ENCODE data around the gene ATM. TPM values are rescaled to one million over a fixed set of nuclear protein-coding genes. Genes with fewer than 3 reads are reported as not detected.
"Not testable (repeated sequence)": the region's sequence is repeated elsewhere in the genome, so short reads cannot be mapped to it uniquely, and the experiment has no call there.

Gene ATM
- total RNA-seq, 1 donor from 2014 or later, result 78.4 TPM

DNA sequence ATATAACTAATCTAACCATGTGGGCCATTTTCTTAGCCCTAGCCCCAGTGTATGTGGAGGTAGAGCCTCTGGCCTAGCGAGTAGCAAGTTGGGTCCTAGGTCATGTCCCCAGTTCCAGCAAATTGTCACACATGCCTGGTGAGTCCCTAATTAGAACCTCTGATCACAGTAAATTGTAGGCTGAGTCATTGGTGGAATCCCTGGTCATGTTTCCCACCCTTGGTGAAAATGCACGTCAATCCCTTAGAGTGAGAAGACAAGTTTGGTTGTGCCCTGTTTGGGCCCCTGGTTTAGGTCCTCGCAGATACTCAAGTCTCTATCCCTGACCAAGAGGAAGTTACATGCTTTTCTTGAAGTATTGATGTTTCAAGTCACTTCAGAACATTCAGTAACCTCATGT, 46.7 kb downstream of the ATM start:
- TF ChIP-seq, protein P1, sequence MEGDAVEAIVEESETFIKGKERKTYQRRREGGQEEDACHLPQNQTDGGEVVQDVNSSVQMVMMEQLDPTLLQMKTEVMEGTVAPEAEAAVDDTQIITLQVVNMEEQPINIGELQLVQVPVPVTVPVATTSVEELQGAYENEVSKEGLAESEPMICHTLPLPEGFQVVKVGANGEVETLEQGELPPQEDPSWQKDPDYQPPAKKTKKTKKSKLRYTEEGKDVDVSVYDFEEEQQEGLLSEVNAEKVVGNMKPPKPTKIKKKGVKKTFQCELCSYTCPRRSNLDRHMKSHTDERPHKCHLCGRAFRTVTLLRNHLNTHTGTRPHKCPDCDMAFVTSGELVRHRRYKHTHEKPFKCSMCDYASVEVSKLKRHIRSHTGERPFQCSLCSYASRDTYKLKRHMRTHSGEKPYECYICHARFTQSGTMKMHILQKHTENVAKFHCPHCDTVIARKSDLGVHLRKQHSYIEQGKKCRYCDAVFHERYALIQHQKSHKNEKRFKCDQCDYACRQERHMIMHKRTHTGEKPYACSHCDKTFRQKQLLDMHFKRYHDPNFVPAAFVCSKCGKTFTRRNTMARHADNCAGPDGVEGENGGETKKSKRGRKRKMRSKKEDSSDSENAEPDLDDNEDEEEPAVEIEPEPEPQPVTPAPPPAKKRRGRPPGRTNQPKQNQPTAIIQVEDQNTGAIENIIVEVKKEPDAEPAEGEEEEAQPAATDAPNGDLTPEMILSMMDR (conservative IDR thresholded peaks at IDR 0.05), result no peak
- Mint-ChIP-seq H3K27ac (no peak overlapping the region), H3K4me3 (no peak overlapping the region)

DNA sequence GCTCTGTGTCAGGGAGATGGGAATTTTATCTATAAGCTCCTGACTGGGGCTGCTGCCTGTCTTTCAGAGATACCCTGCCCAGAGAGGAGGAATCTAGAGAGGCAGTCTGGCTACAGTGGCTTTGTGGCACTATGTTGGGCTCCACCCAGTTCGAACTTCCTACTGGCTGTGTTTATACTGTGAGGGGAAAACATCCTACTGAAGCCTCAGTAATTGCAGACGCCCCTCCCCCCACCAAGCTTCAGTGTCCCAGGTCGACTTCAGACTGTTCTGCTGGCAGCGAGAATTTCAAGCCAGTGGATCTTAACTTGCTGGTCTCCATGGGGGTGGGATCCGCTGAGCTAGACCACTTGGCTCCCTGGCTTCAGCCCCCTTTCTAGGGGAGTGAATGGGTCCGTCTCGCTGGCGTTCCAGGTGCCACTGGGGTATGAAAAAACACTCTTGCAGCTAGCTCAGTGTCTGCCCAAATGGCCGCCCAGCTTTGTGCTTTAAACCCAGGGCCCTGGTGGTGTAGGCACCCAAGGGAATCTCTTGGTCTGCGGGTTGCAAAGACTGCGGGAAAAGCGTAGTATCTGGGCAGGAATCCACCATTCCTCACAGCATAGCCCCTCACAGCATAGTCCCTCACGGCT, 54.2 kb downstream of the ATM start:
- H3K9me3 Mint-ChIP-seq; H3K27ac Mint-ChIP-seq; H3K27me3 Mint-ChIP-seq; H3K4me3 Mint-ChIP-seq; DNase-seq (ENCODE audit: extremely low spot score, unreplicated experiment): not testable (repeated sequence)
- Mint-ChIP-seq H3K4me1 (ENCODE audit: unreplicated experiment) (peaks cover 13% of the 10 kb centered on the region), H3K36me3 (peaks cover 55% of the 10 kb centered on the region)

More for the DNA sequence above, 46.7 kb downstream of the ATM start:
- Mint-ChIP-seq H3K27me3 (no peaks in the 10 kb centered on the region), H3K4me1 (ENCODE audit: unreplicated experiment) (no peaks in the 10 kb centered on the region), H3K9me3 (peaks cover 3% of the 10 kb centered on the region), H3K36me3 (peaks cover 29% of the 10 kb centered on the region)
- no peak for DNase-seq (ENCODE audit: extremely low spot score, unreplicated experiment)

DNA sequence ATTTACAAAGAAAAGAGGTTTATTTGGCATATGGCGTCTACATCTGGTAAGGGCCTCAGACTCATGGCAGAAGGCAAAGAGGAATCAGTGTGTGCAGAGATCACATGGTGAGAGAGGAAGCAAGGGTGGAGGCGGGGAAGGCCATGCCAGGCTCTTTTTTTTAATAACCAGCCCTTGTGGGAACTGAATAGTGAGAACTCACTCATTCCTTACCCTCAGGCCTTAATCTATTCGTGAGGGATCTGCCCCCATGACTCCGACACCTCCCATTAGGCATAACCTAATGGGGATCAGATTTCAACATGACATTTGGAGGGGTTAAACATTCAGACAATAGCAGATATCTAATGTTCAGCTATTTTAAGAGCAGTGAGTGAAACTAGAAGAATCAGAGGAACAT, 55.7 kb downstream of the ATM start:
- Mint-ChIP-seq H3K27me3 (no peaks in the 10 kb centered on the region), H3K4me1 (ENCODE audit: unreplicated experiment) (peaks cover 13% of the 10 kb centered on the region), H3K27ac (peak overlapping the region; percentile 35), H3K9me3 (peaks cover 5% of the 10 kb centered on the region), H3K4me3 (peak overlapping the region; percentile 15), H3K36me3 (peaks cover 46% of the 10 kb centered on the region)
- DNase-seq (ENCODE audit: extremely low spot score, unreplicated experiment), result no peak
- TF ChIP-seq, protein P1 (conservative IDR thresholded peaks at IDR 0.05), result no peak

DNA sequence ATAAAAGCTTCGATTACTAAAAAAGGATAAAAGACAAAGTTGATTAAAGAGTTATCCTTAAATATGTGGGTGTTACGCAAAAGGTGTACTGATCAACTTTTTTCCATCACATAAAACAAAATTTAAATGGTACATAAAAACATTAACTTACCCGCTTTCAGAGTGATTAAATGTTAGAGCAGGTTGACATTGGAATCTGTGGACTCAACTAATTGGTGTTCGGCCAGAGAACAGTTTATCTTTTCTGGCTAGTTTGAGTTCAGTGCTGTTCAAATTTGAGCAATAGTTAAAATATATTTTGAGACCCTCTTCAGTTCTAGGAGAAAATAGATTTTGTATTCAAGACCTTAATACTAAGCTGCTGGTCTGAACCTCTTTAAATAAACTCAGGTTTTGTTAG, 56.1 kb downstream of the ATM start:
- TF ChIP-seq, protein P1 (conservative IDR thresholded peaks at IDR 0.05), result no peak
- H3K4me3 Mint-ChIP-seq, result no peak overlapping the region
- peaks cover 41% of the 10 kb centered on the region for H3K36me3 Mint-ChIP-seq
- no peaks in the 10 kb centered on the region for H3K27me3 Mint-ChIP-seq
- peak overlapping the region; percentile 12 for H3K27ac Mint-ChIP-seq
- peaks cover 5% of the 10 kb centered on the region for H3K9me3 Mint-ChIP-seq
- no peak for DNase-seq (ENCODE audit: extremely low spot score, unreplicated experiment)
- peaks cover 13% of the 10 kb centered on the region for H3K4me1 Mint-ChIP-seq (ENCODE audit: unreplicated experiment)

DNA sequence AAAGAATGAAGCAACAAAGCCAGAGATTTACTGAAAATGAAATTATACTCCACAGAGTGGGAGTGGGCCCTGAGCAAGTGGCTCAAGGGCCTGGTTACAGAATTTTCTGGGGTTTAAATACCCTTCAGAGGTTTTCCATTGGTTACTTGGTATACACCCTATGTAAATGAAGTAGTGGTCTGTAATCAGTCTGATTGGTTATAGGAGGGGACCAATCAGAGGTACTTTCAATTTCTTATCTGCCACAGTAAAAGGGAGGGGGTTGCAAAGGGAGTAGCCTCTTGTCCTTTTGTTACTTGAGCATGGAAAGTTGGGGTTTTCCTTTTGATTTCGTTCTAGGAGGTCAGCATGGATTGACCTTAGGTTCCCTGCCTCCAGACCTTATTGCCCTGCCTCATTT, 63.5 kb downstream of the ATM start:
- no peak overlapping the region for H3K4me3 Mint-ChIP-seq
- H3K9me3 Mint-ChIP-seq, result no peaks in the 10 kb centered on the region
- H3K27me3 Mint-ChIP-seq, result no peaks in the 10 kb centered on the region
- H3K27ac Mint-ChIP-seq, result no peak overlapping the region
- no peak for DNase-seq (ENCODE audit: extremely low spot score, unreplicated experiment)
- H3K4me1 Mint-ChIP-seq (ENCODE audit: unreplicated experiment), result no peaks in the 10 kb centered on the region
- TF ChIP-seq, protein P1 (conservative IDR thresholded peaks at IDR 0.05), result no peak
- peaks cover 18% of the 10 kb centered on the region for H3K36me3 Mint-ChIP-seq

DNA sequence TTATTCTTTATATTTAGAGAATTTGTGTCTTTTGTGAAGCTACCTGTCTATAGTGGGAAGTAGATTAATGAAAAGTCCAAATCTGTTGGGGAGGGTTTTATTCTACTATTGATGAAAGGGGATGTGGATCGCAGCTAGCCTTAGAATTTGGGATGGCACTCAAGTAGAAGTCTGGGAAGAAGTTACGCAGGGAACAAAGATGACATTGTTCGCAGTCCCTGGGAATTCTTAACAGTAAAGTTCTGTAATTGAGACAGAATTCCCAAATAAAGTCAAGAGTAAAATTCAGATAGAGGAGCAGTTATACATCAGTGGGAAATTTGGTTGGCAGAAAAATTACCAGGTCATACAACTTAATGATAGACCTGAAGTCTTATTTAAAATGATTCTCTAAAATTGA, 64.1 kb downstream of the ATM start:
- no peak overlapping the region for H3K27ac Mint-ChIP-seq
- H3K27me3 Mint-ChIP-seq, result no peaks in the 10 kb centered on the region
- H3K4me3 Mint-ChIP-seq, result no peak overlapping the region
- no peaks in the 10 kb centered on the region for H3K4me1 Mint-ChIP-seq (ENCODE audit: unreplicated experiment)
- TF ChIP-seq, protein P1 (conservative IDR thresholded peaks at IDR 0.05), result no peak
- H3K9me3 Mint-ChIP-seq, result no peaks in the 10 kb centered on the region
- DNase-seq (ENCODE audit: extremely low spot score, unreplicated experiment), result no peak
- peaks cover 21% of the 10 kb centered on the region for H3K36me3 Mint-ChIP-seq

DNA sequence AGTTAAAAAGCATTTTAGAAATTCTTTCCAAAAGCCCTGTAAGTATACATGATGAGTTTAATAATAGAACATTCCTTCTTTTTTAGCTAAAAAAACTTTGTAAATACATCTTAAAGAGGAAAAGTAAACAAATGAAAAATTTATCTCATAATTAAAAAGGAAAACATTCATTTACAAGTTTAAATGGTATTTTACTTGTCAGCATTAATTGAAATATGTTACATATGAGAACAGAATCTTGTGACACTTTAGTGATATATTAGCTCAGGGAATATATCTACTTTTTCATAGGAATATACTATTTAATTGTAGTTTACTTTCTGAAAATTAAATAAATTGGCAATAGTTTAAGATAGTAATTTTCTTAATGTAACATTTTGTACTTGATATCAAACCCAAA, 66.2 kb downstream of the ATM start:
- H3K27me3 Mint-ChIP-seq; H3K4me1 Mint-ChIP-seq (ENCODE audit: unreplicated experiment); H3K4me3 Mint-ChIP-seq; H3K9me3 Mint-ChIP-seq; H3K27ac Mint-ChIP-seq; DNase-seq (ENCODE audit: extremely low spot score, unreplicated experiment): not testable (repeated sequence)
- peaks cover 25% of the 10 kb centered on the region for H3K36me3 Mint-ChIP-seq

Measured in type B pancreatic cell (in vitro differentiated cells).